D341Med (cell line): ENCODE measurements around the gene MPHOSPH8.
"Not testable (repeated sequence)": the region's sequence is repeated elsewhere in the genome, so short reads cannot be mapped to it uniquely, and the experiment has no call there.

Experiments used
- DNase-seq: peaks from one replicate; pipeline ENCODE4 v3.0.0; 2012; ENCODE audit warnings: low spot score

MPHOSPH8 gene

DNA sequence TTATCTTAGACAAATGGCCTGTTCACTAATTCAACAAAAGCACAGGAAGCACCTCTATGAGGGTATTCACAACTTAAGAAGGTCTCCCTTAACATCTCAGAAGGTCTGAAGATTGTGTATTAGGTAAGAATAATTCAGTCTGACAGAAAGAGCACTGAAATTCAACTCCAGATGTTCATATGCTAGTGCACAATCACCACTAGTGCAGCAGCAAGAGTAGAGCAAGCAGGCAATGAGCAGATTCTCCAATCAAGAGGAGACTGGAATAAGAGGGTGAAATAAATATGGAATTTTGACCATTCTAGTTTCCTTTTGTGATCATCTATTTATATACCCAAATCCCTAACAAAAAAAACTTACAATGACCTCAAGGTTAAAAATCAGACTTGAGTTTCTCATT lies 52.0 kb downstream of the MPHOSPH8 start:
- DNase-seq = no peak

DNA sequence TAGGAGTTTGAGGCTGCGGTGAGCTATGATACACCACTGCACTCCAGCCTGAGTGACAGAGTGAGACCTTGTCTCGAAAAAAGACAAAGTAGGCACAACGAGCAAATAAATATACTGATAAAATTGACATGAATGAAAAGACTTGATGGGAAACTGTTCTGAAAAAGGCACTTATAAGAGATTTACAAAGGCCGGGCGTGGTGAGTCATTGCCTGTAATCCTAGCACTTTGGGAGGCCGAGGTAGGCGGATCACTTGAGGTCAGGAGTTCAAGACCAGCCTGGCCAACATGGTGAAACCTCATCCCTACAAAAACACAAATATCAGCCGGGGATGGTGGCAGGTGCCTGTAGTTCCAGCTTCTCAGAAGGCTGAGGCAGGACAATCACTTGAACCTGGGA lies 58.0 kb downstream of the MPHOSPH8 start:
- DNase-seq = not testable (repeated sequence)

DNA sequence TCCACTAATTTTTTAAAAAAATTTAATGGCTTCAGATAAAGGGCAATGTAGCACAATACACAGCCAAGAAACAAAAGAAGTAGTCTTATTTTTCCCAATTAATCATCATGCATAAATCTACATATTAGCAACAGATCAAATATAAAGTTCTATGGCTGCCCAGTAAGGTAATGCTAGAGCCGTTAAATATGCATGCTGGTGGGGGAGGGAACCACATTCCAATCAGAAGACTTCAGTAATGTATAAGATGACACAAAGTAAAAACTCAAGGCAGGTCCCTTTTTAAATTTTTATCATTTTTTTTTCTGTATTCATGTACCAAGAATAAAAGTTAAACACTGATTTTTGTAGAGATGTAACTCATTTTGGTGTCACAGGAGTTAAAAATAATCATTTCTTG lies 62.0 kb downstream of the MPHOSPH8 start:
- DNase-seq = no peak

DNA sequence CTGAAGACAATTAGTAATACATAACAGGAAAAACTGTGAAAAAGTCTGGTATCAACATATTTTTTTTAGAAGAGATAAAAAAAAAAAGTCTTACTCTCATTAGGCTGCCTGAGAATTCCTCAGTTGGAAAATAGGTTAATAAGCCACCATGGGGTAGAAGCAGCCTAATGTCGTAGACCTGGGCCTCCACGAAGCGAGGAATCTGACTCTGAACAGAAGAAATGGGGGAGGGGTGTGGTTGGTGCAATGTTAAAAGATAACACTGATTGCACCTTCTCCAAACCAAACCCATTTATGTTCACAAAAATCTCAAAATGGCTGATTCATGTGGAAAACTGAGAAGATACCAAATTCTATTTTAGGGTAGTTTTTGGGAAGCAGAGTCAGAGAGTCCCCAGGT lies 62.4 kb downstream of the MPHOSPH8 start:
- no peak for DNase-seq

DNA sequence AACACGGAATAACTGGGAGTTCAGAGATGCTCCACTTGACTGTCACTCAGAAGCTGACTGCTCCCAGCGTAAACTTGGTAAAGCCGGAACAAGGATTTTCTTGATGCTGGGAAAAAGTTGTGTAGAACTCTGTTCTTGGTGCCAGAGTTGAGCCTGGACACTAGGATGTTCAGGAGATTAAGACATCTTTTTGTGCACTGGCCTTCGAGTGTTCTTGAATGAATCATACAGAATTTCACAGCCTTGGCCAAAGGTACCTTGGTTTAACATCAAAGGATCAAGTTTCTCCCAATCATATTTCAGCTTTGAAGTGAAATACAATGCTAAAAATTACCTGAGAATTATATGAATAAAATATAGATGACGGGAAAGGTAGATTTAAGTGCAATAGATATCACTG lies 67.5 kb downstream of the MPHOSPH8 start:
- not testable (repeated sequence) for DNase-seq

DNA sequence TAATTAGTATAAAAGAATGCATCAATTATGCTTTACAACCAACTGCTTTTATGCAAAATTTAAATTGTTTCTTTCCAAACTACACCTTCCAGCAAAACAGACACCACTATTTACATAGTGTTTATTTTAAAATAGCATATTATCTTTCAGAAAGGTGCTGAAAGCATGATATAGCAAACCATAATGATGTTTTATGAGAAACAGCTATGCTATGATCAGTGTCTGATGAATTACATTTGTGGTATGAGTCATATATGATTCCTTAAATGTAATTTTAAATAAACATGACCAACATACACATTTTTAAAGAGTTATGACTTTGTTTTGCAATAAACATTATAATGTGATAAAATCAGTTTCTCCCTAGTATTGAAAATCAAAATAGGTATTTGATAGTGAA lies 68.2 kb downstream of the MPHOSPH8 start:
- not testable (repeated sequence) for DNase-seq

DNA sequence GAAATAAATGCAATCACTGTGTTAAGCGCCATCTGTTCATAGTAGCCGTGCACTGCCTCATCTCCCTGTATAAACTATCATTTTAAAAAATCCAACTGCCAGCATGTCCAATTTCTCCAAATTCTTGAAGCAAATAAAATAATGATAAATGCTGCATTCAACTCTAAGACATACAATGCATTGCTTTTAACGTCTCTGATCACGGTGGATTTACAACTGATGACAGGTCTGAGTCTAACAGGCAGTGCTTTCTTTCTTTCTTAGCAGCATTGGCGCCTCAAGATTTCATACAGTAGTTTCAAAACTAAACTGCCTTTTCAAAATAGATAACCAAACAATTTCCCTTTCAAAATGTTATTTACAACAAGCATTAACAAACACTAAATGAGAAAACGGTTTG lies 70.8 kb downstream of the MPHOSPH8 start:
- DNase-seq = not testable (repeated sequence)

DNA sequence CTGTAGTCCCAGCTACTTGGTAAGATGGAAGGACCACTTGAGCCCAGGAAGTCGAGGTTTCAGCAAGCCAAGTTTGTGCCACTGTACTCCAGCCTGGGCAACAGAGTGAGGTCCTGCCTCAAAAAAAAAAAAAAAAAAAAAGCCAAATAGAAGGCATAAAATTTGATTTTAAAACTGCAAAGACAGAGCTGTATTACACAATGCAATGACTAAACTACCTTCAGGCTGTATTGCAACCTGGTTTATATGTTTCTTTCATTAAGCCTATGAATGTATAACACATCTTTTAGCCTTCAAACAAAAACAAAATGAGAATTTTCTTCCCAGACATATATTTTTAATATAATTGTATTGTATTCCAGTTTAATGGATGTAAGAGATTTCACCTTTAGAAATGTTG lies 75.6 kb downstream of the MPHOSPH8 start:
- not testable (repeated sequence) for DNase-seq

DNA sequence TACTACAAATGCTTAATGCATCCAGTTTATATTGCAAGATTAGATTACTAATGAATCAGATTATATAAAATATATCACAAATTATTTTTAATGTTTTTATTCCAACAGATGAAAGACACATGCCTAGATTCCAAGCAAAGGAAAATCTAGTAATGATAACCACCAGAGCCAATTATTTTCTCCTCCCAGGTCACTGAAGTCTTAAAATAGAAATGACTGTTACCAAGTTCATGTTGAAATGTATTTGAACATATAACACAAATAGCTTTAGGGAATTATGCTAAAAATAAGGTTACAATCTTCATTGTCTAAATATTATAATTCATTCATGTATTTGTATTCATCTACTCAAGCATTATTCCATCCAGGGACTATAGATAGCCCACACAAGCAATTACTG lies 76.3 kb downstream of the MPHOSPH8 start:
- not testable (repeated sequence) for DNase-seq

DNA sequence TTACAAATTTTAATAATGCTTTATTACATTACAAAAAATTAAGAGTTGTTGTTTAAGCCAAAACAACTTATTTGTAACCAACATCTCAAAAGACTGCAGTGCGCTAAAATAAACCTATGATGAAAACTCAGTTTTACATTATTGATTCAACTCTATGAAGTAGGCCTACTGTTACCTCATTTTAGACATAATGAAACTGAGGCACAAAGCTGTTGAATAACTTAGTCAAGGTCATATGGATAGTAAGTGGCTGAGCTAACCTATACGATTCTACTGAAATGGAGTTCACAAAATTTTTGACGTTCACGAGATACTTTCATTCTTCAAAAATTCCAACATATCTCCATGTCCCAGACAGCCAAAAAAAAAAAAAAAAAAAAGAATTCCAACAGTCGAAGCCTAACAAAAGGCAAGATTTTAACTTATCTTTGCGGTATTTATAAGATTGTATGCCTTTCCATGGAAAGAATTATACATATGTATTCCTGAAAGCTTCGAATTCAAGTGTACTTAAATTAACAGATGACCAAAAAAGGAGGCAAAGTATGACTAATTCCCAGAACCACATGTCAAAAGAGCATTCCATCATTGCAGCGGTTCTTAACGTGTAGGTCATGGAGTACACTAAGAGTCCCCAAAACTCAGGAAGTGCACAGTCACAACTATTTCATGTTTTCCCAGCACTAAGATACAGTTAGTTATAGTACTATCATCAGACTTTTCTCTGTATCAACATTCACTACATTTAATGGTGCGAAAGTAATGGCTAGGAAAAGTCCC lies 79.9 kb downstream of the MPHOSPH8 start:
- no peak for DNase-seq

DNA sequence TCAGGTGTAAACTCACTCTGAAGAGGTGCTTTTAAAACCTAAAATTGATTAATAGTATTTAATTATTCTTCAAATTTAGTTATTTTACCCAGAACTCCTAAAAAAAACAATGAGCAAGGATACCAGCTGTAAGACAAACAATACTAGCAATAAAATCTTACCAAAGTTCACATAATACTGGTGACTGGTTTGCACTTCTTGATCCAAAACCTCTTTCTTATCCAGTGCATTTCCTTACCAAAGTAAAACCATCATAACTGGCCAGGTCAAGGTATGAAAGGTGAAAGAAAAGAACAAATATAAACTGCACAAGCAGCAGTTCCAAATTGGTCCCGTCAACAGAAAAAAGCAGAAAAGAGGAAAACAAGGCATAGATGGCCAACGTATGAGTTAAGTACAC lies 86.6 kb downstream of the MPHOSPH8 start:
- no peak for DNase-seq
